Breast epithelium (tissue), 4 donors: ENCODE measurements around the gene ING5. TPM values are rescaled to one million over a fixed set of nuclear protein-coding genes. Genes with fewer than 3 reads are reported as not detected.

Source experiments
- DNase-seq, 2 donors: peaks; one replicate each; pipeline ENCODE4 v3.0.0-alpha.2; 2019; ENCODE audit warnings: low spot score in 2 of 2
- H3K27ac ChIP-seq, 2 donors: fragments of 200-600 bp; sonication (generic) in 1 of 2; one replicate each; pipeline ENCODE4 v1.5.1; 2016 to 2019; ENCODE audit warnings: mild to moderate bottlenecking in 1 of 2
- H3K27me3 ChIP-seq, 2 donors: fragments of 200-600 bp; sonication (generic) in 1 of 2; one replicate each; pipeline versions ENCODE4 v1.5.1 to v1.6.0; 2017 to 2019; ENCODE audit warnings: control low read depth in 1 of 2, mild to moderate bottlenecking in 1 of 2
- H3K36me3 ChIP-seq: fragments of 200-600 bp; one replicate; pipeline ENCODE4 v1.5.1; 2019
- H3K4me1 ChIP-seq, 2 donors: fragments of 200-600 bp; sonication (generic); one replicate each; pipeline ENCODE4 v1.5.1; 2016 to 2019; ENCODE audit warnings: control low read depth in 1 of 2
- H3K4me3 ChIP-seq, 3 donors: fragments of 200-600 bp; sonication (generic); 1 replicate in 2 of 3; 2 replicates in 1 of 3; pipeline ENCODE4 v1.5.1; 2016 to 2019; ENCODE audit warnings: mild to moderate bottlenecking in 3 of 3, moderate library complexity in 2 of 3
- H3K9me3 ChIP-seq, 2 donors: fragments of 200-600 bp; sonication (generic) in 1 of 2; one replicate each; pipeline ENCODE4 v1.5.1; 2016 to 2019; ENCODE audit warnings: control low read depth in 1 of 2
- POLR2A ChIP-seq: fragments of 450-650 bp; IDR thresholded peaks from one replicate; pipeline ENCODE4 v1.6.1; 2016; ENCODE audit warnings: antibody characterized with exemption, mild to moderate bottlenecking, moderate library complexity
- POLR2AphosphoS5 ChIP-seq, 3 donors: sonication (generic); formaldehyde crosslinking; IDR thresholded peaks; one replicate each; pipeline ENCODE4 v1.6.1; 2017; ENCODE audit warnings: antibody characterized with exemption in 3 of 3
- intact Hi-C: fragments of 100-400 bp; cut with DNase I; formaldehyde crosslinking; loops from one replicate; pipeline ENCODE4 v1.15.1; 2023; ENCODE audit warnings: low total_unique reads
- total RNA-seq, 3 donors: library from RNA; depleted of rRNA; stranded (reverse); fragments of >200 nt; gene quantifications; one replicate each; pipeline ENCODE4 v1.1.0, GENCODE V29; 2016
- TF ChIP-seq, protein P1 (sequence below), 3 donors: fragments of 450-650 bp; IDR thresholded peaks; one replicate each; pipeline ENCODE4 v1.5.1; 2016 to 2017; ENCODE audit warnings: antibody characterized with exemption in 3 of 3, mild to moderate bottlenecking in 3 of 3, moderate library complexity in 3 of 3

ING5 gene
- total RNA-seq, 3 donors from 2014 or later: 29.6 to 49.0 (median 45.6) TPM

DNA sequence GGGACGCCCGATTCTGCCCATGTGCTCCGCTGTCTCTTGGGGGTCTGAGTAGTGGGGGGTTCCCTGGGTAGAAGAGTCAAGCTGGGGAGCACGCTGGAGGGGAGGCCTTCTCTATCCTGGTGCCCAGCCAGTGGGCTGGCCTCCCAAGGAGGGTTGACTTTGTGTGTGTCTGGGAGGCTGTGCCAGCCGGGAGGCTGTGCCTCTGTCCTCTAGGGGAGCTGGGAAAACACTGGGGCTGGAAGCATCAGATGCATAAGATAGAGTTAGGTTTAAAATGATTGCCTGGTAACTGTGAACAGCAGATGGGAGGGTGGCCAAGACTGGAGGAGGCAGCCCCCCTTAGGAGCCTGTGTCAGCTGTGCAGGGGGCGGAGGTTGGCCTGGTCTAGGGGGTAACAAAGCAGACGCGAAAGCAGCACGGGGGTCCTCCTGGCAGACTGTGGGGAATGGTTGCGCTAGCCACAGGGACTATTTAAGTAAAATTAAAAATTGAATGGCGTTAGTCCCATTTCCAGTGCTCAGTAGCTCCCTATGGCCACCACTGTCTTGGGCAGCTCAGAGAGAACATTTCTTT, 1.3 kb downstream of the ING5 start:
- peak overlapping the region; percentile 70 to 98 (median 92) for H3K4me3 ChIP-seq
- H3K4me1 ChIP-seq: peaks cover 0 to 6% of the 10 kb centered on the region in 2 donors
- H3K36me3 ChIP-seq: no peaks in the 10 kb centered on the region
- intact Hi-C loops: no loop called here
- no peaks in the 10 kb centered on the region for H3K27me3 ChIP-seq
- no peaks in the 10 kb centered on the region for H3K9me3 ChIP-seq
- peak overlapping the region; percentile 91 to 98 for H3K27ac ChIP-seq
- DNase-seq: no peak
- TF ChIP-seq POLR2AphosphoS5 (IDR thresholded peaks at IDR 0.05): no peak
- TF ChIP-seq, protein P1, sequence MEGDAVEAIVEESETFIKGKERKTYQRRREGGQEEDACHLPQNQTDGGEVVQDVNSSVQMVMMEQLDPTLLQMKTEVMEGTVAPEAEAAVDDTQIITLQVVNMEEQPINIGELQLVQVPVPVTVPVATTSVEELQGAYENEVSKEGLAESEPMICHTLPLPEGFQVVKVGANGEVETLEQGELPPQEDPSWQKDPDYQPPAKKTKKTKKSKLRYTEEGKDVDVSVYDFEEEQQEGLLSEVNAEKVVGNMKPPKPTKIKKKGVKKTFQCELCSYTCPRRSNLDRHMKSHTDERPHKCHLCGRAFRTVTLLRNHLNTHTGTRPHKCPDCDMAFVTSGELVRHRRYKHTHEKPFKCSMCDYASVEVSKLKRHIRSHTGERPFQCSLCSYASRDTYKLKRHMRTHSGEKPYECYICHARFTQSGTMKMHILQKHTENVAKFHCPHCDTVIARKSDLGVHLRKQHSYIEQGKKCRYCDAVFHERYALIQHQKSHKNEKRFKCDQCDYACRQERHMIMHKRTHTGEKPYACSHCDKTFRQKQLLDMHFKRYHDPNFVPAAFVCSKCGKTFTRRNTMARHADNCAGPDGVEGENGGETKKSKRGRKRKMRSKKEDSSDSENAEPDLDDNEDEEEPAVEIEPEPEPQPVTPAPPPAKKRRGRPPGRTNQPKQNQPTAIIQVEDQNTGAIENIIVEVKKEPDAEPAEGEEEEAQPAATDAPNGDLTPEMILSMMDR (IDR thresholded peaks at IDR 0.05): no peak
- TF ChIP-seq POLR2A: no peak

DNA sequence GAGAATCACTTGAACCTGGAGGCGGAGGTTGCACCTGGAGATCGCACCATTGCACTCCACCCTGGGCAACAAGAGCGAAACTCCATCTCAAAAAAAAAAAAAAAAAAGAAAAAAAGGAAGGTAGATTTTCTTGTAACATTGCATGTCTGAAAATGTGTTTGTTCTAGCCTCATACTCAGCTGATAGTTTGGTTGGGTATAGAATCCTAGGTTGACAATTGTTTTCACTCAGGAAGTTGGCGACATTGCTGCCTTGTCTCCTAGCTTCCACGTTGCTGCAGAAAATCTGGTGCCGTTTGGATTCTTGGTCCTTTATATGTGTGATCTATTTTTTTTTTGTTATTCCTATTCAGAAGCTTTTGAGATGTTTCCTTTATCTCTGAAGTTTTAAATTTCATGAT, 4.7 kb downstream of the ING5 start:
- intact Hi-C loops: no loop called here
- no peak for DNase-seq
- Histone ChIP-seq H3K4me3 (no peak overlapping the region), H3K4me1 (peaks cover 0 to 6% of the 10 kb centered on the region in 2 donors), H3K36me3 (no peaks in the 10 kb centered on the region), H3K9me3 (no peaks in the 10 kb centered on the region), H3K27ac (no peak overlapping the region), H3K27me3 (no peaks in the 10 kb centered on the region)
- no peak for TF ChIP-seq POLR2AphosphoS5 (IDR thresholded peaks at IDR 0.05)
- TF ChIP-seq POLR2A: no peak
- TF ChIP-seq, protein P1 (IDR thresholded peaks at IDR 0.05): no peak

DNA sequence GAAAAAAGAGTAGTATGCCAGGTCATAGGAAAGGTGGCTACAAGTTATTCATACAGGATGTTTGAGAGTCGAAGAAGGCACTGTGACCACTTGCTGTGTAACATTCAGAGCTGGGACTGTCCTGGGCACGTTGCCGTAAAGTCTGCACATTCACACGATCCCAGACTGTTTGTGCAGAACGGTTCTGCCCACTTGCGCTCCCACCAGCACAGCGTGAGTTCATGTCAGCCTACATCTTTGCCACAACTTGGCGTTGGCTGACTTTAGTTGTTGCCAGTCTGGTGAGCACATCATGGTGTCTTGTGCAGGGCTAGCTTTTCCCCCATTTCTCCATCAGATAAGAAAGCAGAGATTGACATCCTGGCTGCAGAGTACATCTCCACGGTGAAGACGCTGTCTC, 7.0 kb downstream of the ING5 start:
- Histone ChIP-seq H3K36me3 (peaks cover under 1% of the 10 kb centered on the region), H3K4me3 (no peak overlapping the region), H3K27me3 (no peaks in the 10 kb centered on the region), H3K9me3 (no peaks in the 10 kb centered on the region), H3K27ac (no peak overlapping the region), H3K4me1 (no peaks in the 10 kb centered on the region)
- intact Hi-C loops: no loop called here
- TF ChIP-seq POLR2A: no peak
- TF ChIP-seq POLR2AphosphoS5 (IDR thresholded peaks at IDR 0.05): no peak
- TF ChIP-seq, protein P1 (IDR thresholded peaks at IDR 0.05): no peak
- no peak for DNase-seq

DNA sequence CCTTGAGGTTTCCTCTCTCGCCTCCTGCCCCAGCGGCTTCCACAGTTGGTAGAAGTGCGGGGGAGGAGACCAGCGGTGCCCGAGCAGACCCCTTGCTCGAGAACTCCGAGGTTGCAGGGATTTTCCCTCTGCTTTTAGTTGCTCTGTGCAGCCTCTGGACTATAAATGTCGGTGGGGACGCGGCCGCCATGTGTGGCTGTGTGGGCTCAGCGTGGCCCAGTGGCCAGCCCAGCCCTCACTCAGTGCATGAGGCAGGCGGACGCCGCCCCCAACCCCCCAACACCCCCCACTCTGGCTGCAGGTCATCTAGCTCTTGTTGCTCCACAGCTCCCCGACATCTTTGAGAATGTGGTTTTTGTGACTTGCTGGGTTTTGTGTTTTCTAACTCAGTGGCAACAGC, 17.3 kb downstream of the ING5 start:
- intact Hi-C loops: no loop called here
- Histone ChIP-seq H3K36me3 (peaks cover 13% of the 10 kb centered on the region), H3K4me3 (no peak overlapping the region), H3K4me1 (no peaks in the 10 kb centered on the region), H3K27ac (no peak overlapping the region), H3K9me3 (peaks cover 0 to 8% of the 10 kb centered on the region in 2 donors), H3K27me3 (no peaks in the 10 kb centered on the region)
- TF ChIP-seq POLR2AphosphoS5 (IDR thresholded peaks at IDR 0.05): no peak
- TF ChIP-seq, protein P1 (IDR thresholded peaks at IDR 0.05): no peak
- TF ChIP-seq POLR2A: no peak
- no peak for DNase-seq

DNA sequence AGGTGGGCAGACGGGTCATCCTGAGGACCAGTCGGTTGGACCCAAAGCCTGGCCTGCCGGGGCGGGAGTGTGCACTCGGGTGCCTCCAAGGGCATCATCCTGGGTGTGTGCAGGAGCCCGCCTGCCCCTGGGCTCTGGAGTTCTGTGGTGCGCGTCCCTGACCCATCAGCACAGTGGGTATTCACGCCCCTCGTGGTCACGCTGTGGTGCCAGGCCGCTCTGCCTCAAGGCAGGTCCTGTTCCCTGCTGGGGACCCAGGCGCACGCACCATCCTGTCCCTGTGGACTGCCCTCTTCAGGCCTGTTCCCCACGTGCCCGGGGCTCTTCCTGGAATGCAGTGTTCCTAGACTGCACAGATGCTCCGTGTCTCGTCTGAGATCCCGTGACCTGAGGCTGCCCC, 18.3 kb downstream of the ING5 start:
- TF ChIP-seq POLR2A (no peak), POLR2AphosphoS5 (IDR thresholded peaks at IDR 0.05) (no peak)
- TF ChIP-seq, protein P1 (IDR thresholded peaks at IDR 0.05): no peak
- Histone ChIP-seq H3K4me3 (no peak overlapping the region), H3K9me3 (peaks cover 0 to 8% of the 10 kb centered on the region in 2 donors), H3K4me1 (no peaks in the 10 kb centered on the region), H3K36me3 (peaks cover 11% of the 10 kb centered on the region), H3K27me3 (no peaks in the 10 kb centered on the region), H3K27ac (no peak overlapping the region)
- intact Hi-C loops: no loop called here
- no peak for DNase-seq
